ENCODE data around the gene METTL16. TPM values are rescaled to one million over a fixed set of nuclear protein-coding genes. Genes with fewer than 3 reads are reported as not detected.
A peak's percentile ranks its signal among the peaks of the same experiment; 100 is the strongest.

METTL16 gene
- total and polyA plus RNA-seq, 9 of the 15 experiments (the other 6 are each of a cell fraction or from before 2014, with no cell fraction given) = 12.1 to 30.5 (median 19.8) TPM

GRCh38 chr17:2399572-2400473, 111.9 kb downstream of the METTL16 start (continued):
- TF ChIP-seq KDM5B (IDR thresholded peaks at IDR 0.05; ENCODE audit: insufficient replicate concordance, low read depth, low read length) (peak; percentile 3), DPF2 (IDR thresholded peaks at IDR 0.05) (peak; percentile 33; the same call in 1 of the 2 replicates), ZNF507 (tag; conservative IDR thresholded peaks at IDR 0.05) (no peak), NR3C1 (CRISPR knock-in tag; IDR thresholded peaks at IDR 0.05) (peak; percentile 51; the same call in 1 of the 2 replicates), POLR2G (IDR thresholded peaks at IDR 0.05; ENCODE audit: low read depth, low read length) (peak; percentile 92), ZNF277 (CRISPR knock-in tag; IDR thresholded peaks at IDR 0.05; ENCODE audit: borderline replicate concordance) (no peak), USF2 (CRISPR knock-in tag; IDR thresholded peaks at IDR 0.05) (peak; percentile 78), CREB1 (IDR thresholded peaks at IDR 0.05) (peak; percentile 76), CREB1 (CRISPR knock-in tag; IDR thresholded peaks at IDR 0.05) (peak; percentile 90), ATF1 (CRISPR knock-in tag; IDR thresholded peaks at IDR 0.05) (peak; percentile 52), ATF1 (tag; IDR thresholded peaks at IDR 0.05) (peak; percentile 94), MLX (CRISPR knock-in tag; conservative IDR thresholded peaks at IDR 0.05) (no peak), TEAD1 (CRISPR knock-in tag; IDR thresholded peaks at IDR 0.05) (peak; percentile 78 to 99), FUS (optimal IDR thresholded peaks at IDR 0.05; ENCODE audit: low read depth, low read length) (peak; percentile 64), ZBTB43 (CRISPR knock-in tag; IDR thresholded peaks at IDR 0.05) (peak; percentile 73), NCOA6 (IDR thresholded peaks at IDR 0.05) (no peak), ZNF232 (CRISPR knock-in tag; IDR thresholded peaks at IDR 0.05) (no peak), POLR2B (IDR thresholded peaks at IDR 0.05; ENCODE audit: low read depth, partially characterized antibody) (peak; percentile 80), TAF1 (IDR thresholded peaks at IDR 0.05; ENCODE audit: control insufficient read depth, extremely low read depth, insufficient read depth, low read length, severe bottlenecking) (peak; percentile 65), TAF15 (IDR thresholded peaks at IDR 0.05; ENCODE audit: low read depth, low read length) (no peak), RNF2 (IDR thresholded peaks at IDR 0.05) (peak; percentile 52; the same call in 1 of the 2 replicates), CBX3 (IDR thresholded peaks at IDR 0.05; ENCODE audit: borderline replicate concordance in 1 of 2, low read length in 2 of 2) (no peak; a peak in 1 of 3 replicates), RFX7 (CRISPR knock-in tag; IDR thresholded peaks at IDR 0.05) (no peak), ZNF75A (CRISPR knock-in tag; IDR thresholded peaks at IDR 0.05) (no peak), PHF8 (IDR thresholded peaks at IDR 0.05; ENCODE audit: borderline replicate concordance, low read length) (peak; percentile 25; the same call in 1 of the 2 replicates), MBD2 (IDR thresholded peaks at IDR 0.05; ENCODE audit: borderline replicate concordance, low read depth) (no peak)

Measured in K562 (cell line).